IMR-90 (cell line): ENCODE measurements around the gene CACNB3. TPM values are rescaled to one million over a fixed set of nuclear protein-coding genes. Genes with fewer than 3 reads are reported as not detected.

ENCODE experiments used
- ATAC-seq: fragments of 200-7000 bp; cut with Tn5 transposase; 2 replicates; pipeline ENCODE4 v1.9.1; 2020; ENCODE audit warnings: low read depth, mild to moderate bottlenecking, moderate library complexity
- BruUV-seq: library from RNA; stranded (reverse); fragments of 400-500 nt; replicated peaks from 2 replicates; lab custom pipeline; 2021; lab: Mats Ljungman, UMichigan
- CTCF ChIA-PET: fragments of 300-600 bp; formaldehyde crosslinking; extraction: SDS; loops from one replicate; lab custom pipeline; 2021; ENCODE audit warnings: antibody characterized with exemption; lab: Yijun Ruan, JAX
- POLR2A ChIA-PET: fragments of 300-600 bp; sonication (Branson Sonifier 250); formaldehyde crosslinking; loops from one replicate; lab custom pipeline; 2022; ENCODE audit warnings: antibody characterized with exemption; ENCODE audit not compliant: unreplicated experiment; lab: Charles Lee
- DNase-seq: peaks from one replicate; pipeline ENCODE4 v3.0.0; 2013
- H2AFZ ChIP-seq: replicated peaks from 2 replicates; pipeline ENCODE3; 2013; ENCODE audit warnings: low read length, mild to moderate bottlenecking; ENCODE audit not compliant: poor library complexity
- H2AK5ac ChIP-seq: 2 replicates; pipeline ENCODE4 v1.6.1; 2013; ENCODE audit warnings: low read depth, low read length, inconsistent platforms
- H2AK9ac ChIP-seq: replicated peaks from 2 replicates; pipeline ENCODE3; 2013; ENCODE audit warnings: mild to moderate bottlenecking, low read depth, low read length, moderate library complexity; ENCODE audit not compliant: poor library complexity
- H2BK120ac ChIP-seq: 2 replicates; pipeline ENCODE4 v1.6.1; 2013; ENCODE audit warnings: low read depth, low read length, inconsistent platforms
- H2BK15ac ChIP-seq: 3 replicates; pipeline ENCODE4 v1.6.1; 2013; ENCODE audit warnings: low read depth, low read length, inconsistent platforms
- H2BK20ac ChIP-seq: 2 replicates; pipeline ENCODE4 v1.6.1; 2013; ENCODE audit warnings: low read depth, mild to moderate bottlenecking, inconsistent platforms, low read length, moderate library complexity
- H2BK5ac ChIP-seq: 2 replicates; pipeline ENCODE4 v1.6.1; 2013; ENCODE audit warnings: mild to moderate bottlenecking, low read depth, low read length, inconsistent platforms; ENCODE audit not compliant: poor library complexity, severe bottlenecking
- H3K14ac ChIP-seq: replicated peaks from 2 replicates; pipeline ENCODE4 v1.6.1; 2013; ENCODE audit warnings: low read depth, low read length, inconsistent platforms
- H3K18ac ChIP-seq: 2 replicates; pipeline ENCODE4 v1.6.1; 2013; ENCODE audit warnings: low read depth, low read length, control low read depth
- H3K23ac ChIP-seq: 2 replicates; pipeline ENCODE4 v1.6.1; 2013; ENCODE audit warnings: low read depth, low read length, inconsistent platforms
- H3K27ac ChIP-seq: 2 replicates; pipeline ENCODE4 v1.5.1; 2013; ENCODE audit warnings: mild to moderate bottlenecking, control low read depth, low read length; ENCODE audit not compliant: insufficient read depth
- H3K27me3 ChIP-seq: 2 replicates; pipeline ENCODE4 v1.6.1; 2013; ENCODE audit warnings: low read length; ENCODE audit not compliant: control insufficient read depth, insufficient read depth
- H3K36me3 ChIP-seq: 2 replicates; pipeline ENCODE4 v1.6.1; 2013; ENCODE audit warnings: low read length, mixed read lengths; ENCODE audit not compliant: control insufficient read depth, insufficient read depth
- H3K4ac ChIP-seq: 2 replicates; pipeline ENCODE4 v1.6.1; 2013; ENCODE audit warnings: low read depth, low read length, inconsistent platforms
- H3K4me1 ChIP-seq: 2 replicates; pipeline ENCODE4 v1.6.1; 2013; ENCODE audit warnings: low read length, mixed read lengths; ENCODE audit not compliant: control insufficient read depth, insufficient read depth
- H3K4me2 ChIP-seq: 2 replicates; pipeline ENCODE4 v1.6.1; 2013; ENCODE audit warnings: low read depth, mild to moderate bottlenecking, control low read depth, low read length, moderate library complexity
- H3K4me3 ChIP-seq: 2 replicates; pipeline ENCODE4 v1.5.1; 2013; ENCODE audit warnings: low read depth, mild to moderate bottlenecking, control low read depth, low read length, moderate library complexity; ENCODE audit not compliant: insufficient read depth
- H3K56ac ChIP-seq: 2 replicates; pipeline ENCODE4 v1.6.1; 2013; ENCODE audit warnings: low read length, inconsistent platforms; ENCODE audit not compliant: insufficient read depth; ENCODE audit errors: extremely low read depth
- H3K79me1 ChIP-seq, 2 experiments: 2 replicates each; pipeline ENCODE4 v1.6.1; 2013; ENCODE audit warnings: low read length in 2 of 2, inconsistent platforms in 1 of 2, low read depth in 1 of 2
- H3K9ac ChIP-seq: 2 replicates; pipeline ENCODE4 v1.6.1; 2013; ENCODE audit warnings: low read depth, low read length, control low read depth
- H3K9me1 ChIP-seq: 2 replicates; pipeline ENCODE4 v1.6.1; 2013; ENCODE audit warnings: low read length, inconsistent platforms; ENCODE audit not compliant: insufficient read depth
- H3K9me3 ChIP-seq: 2 replicates; pipeline ENCODE4 v1.6.1; 2013; ENCODE audit warnings: low read length; ENCODE audit not compliant: control insufficient read depth, insufficient read depth
- H4K20me1 ChIP-seq: 2 replicates; pipeline ENCODE4 v1.6.1; 2013; ENCODE audit warnings: low read length, inconsistent platforms; ENCODE audit not compliant: insufficient read depth
- H4K5ac ChIP-seq: 2 replicates; pipeline ENCODE4 v1.6.1; 2013; ENCODE audit warnings: mild to moderate bottlenecking, low read depth, low read length, control low read depth
- H4K8ac ChIP-seq, 2 experiments: 2 replicates each; pipeline ENCODE4 v1.6.1; 2013; ENCODE audit warnings: low read depth in 2 of 2, low read length in 2 of 2, control low read depth in 1 of 2, inconsistent platforms in 1 of 2
- H4K91ac ChIP-seq: 2 replicates; pipeline ENCODE4 v1.6.1; 2013; ENCODE audit warnings: low read depth, low read length, inconsistent platforms; ENCODE audit not compliant: insufficient read depth
- CHD1 ChIP-seq: IDR thresholded peaks from 2 replicates; pipeline ENCODE4 v1.6.1; 2012; ENCODE audit warnings: low read depth, low read length, improper control_type of control experiment
- MAZ ChIP-seq: IDR thresholded peaks from 2 replicates; pipeline ENCODE4 v1.6.1; 2012; ENCODE audit warnings: low read depth, mild to moderate bottlenecking, low read length, improper control_type of control experiment, moderate library complexity, borderline replicate concordance
- SMC3 ChIP-seq: fragments of 150-350 bp; IDR thresholded peaks from 2 replicates; pipeline ENCODE4 v1.6.1; 2016; ENCODE audit warnings: low read depth, mild to moderate bottlenecking, antibody characterized with exemption, low read length, moderate library complexity
- WGBS, 2 experiments: methylation state at CpG; one replicate each; pipeline versions ENCODE4 v1.1.5 to v1.1.7; 2013; ENCODE audit warnings: missing lambda C conversion rate in 2 of 2; ENCODE audit not compliant: insufficient read length in 1 of 2; ENCODE audit errors: extremely low coverage in 2 of 2; 5-methylcytosine and 5-hydroxymethylcytosine counted together
- dilution Hi-C: fragments of 300-500 bp; cut with HindIII; formaldehyde crosslinking; loops from one replicate; pipeline ENCODE4 v1.14.3; 2018; ENCODE audit warnings: low sequenced_read_pairs; ENCODE audit not compliant: unreplicated experiment
- in situ Hi-C: fragments of 300-500 bp; cut with MboI; formaldehyde crosslinking; loops from 3 replicates; pipeline ENCODE4 v1.14.3; 2019; ENCODE audit warnings: low sequenced_read_pairs, inconsistent platforms, mixed read lengths
- intact Hi-C: fragments of 100-400 bp; cut with micrococcal nuclease; formaldehyde crosslinking; loops from 2 replicates; pipeline ENCODE4 v1.10.0; 2022
- polyA plus RNA-seq, 3 experiments: library from polyadenylated mRNA; depleted of rRNA; stranded (reverse); fragments of >200 nt; gene quantifications; 2 replicates each; pipeline ENCODE4 v1.2.3, GENCODE V29; 2012; ENCODE audit warnings: low replicate concordance in 1 of 3
- total RNA-seq: library from RNA; depleted of rRNA; stranded (reverse); fragments of >200 nt; gene quantifications from 2 replicates; pipeline ENCODE4 v1.2.3, GENCODE V29; 2012

Gene CACNB3
- total and polyA plus RNA-seq, 2 of the 4 experiments (the other 2 are of a cell fraction) = 18.1 to 45.1 TPM

DNA sequence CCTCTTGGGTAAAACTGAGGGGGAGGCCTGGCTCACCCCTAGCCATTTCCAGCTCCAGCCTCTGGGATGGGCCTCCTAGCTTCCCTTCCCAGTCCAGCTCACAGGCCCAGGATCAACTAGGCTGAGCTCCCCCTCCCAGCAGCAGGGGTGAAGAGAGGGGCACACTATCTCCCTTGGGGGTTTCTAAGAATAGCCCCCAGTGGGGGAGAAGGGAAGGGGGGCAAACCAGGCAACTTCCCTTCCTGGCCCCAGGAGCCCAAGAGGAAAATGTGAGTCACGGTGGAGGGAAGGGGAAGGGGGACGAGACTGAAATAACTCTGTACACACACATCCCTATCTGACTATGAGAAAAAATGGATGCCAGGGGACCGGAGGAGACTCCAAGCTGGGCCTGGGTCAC lies 38.4 kb upstream of the CACNB3 start:
- no peak overlapping the region for H3K4me2 ChIP-seq
- in situ Hi-C loops = loop anchor here (25.0 kb wide), 1 partner anchor 243 kb away; the partner anchor contains the start of gene OR8S1
- BruUV-seq = no TSS peak
- intact Hi-C loops = no loop called here
- H4K20me1 ChIP-seq = peaks cover 15% of the 10 kb centered on the region
- peak overlapping the region; percentile 33; the same call in 1 of the 2 replicates for H3K23ac ChIP-seq
- H3K4me1 ChIP-seq = peaks cover 13% of the 10 kb centered on the region
- peaks cover 43% of the 10 kb centered on the region for H3K36me3 ChIP-seq
- H2AFZ ChIP-seq = peak overlapping the region; percentile 26
- ChIA-PET CTCF (no interaction called here), POLR2A (no interaction called here)
- H4K5ac ChIP-seq = no peak overlapping the region
- H3K4ac ChIP-seq = 0 out of 2 replicates have a peak overlapping the region, but pooled peaks have one; percentile 15
- peak overlapping the region in 1 of 2 experiments; percentile 71; a peak in 1 of 4 replicates for H4K8ac ChIP-seq
- no peak overlapping the region for H3K18ac ChIP-seq
- dilution Hi-C loops = no loop called here
- no peak overlapping the region for H2BK15ac ChIP-seq
- no peak overlapping the region for H3K56ac ChIP-seq
- H2AK9ac ChIP-seq = peak overlapping the region; percentile 84
- H3K27ac ChIP-seq = peak overlapping the region; percentile 7
- H2BK120ac ChIP-seq = no peak overlapping the region; the same call in 1 of the 2 replicates
- no CpG with 5 or more reads among the region's 3 CpGs for WGBS, 2 experiments
- no peak overlapping the region for H3K9ac ChIP-seq
- peaks cover 16% of the 10 kb centered on the region; the same call in 1 of the 2 replicates for H3K9me1 ChIP-seq
- ATAC-seq (peak; percentile 61), DNase-seq (peak; percentile 62)
- no peak overlapping the region for H2BK5ac ChIP-seq
- 0 out of 2 replicates have a peak overlapping the region, but pooled peaks have one; percentile 0 for H3K14ac ChIP-seq
- no peaks in the 10 kb centered on the region for H3K27me3 ChIP-seq
- H2BK20ac ChIP-seq = no peak overlapping the region
- peak; percentile 69; the same call in 1 of the 2 replicates for TF ChIP-seq MAZ
- no peak for TF ChIP-seq CHD1
- TF ChIP-seq SMC3 = no peak
- no peaks in the 10 kb centered on the region for H3K9me3 ChIP-seq
- H2AK5ac ChIP-seq = peak overlapping the region; percentile 68; the same call in 1 of the 2 replicates
- H3K4me3 ChIP-seq = no peak overlapping the region
- peaks cover 38 to 52% of the 10 kb centered on the region in 2 experiments for H3K79me1 ChIP-seq
- H4K91ac ChIP-seq = no peak overlapping the region
